T-helper 1 cell treated with Interleukin-12 subunit alpha and Interleukin-12 subunit beta and Interleukin-4 antibody, amounts not matched to agents 30 ng/mL and 1 ng/mL, for 36 hours (primary cell): ENCODE data around the gene TSKS. TPM values are rescaled to one million over a fixed set of nuclear protein-coding genes. Genes with fewer than 3 reads are reported as not detected.

Experiments used
- intact Hi-C: fragments of 100-400 bp; cut with micrococcal nuclease; formaldehyde crosslinking; loops from one replicate; pipeline ENCODE4 v1.15.1; 2024
- total RNA-seq: library from RNA; stranded (reverse); gene quantifications from 2 replicates; pipeline ENCODE4 v1.2.3, GENCODE V29; 2022

Gene TSKS
- total RNA-seq, 1 donor from 2014 or later, result 4.0 TPM

DNA sequence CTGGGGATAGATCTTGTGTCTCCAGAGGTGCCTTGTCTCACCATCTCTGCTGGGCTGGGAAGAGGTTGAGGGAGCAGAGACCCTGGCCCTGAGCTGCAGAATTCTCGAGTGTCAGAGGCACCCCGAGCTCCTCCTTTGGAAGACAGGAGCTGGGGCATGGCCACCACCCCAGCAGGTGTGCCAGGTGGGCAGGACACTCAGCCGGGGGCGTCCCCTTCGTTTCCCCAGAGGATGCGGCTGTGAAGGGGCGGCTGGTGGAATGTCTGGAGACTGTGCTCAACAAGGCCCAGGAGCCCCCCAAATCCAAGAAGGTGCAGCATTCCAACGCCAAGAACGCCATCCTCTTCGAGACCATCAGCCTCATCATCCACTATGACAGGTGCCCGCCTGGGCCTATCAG lies 35.5 kb upstream of the TSKS start:
- intact Hi-C loops, result no loop called here

DNA sequence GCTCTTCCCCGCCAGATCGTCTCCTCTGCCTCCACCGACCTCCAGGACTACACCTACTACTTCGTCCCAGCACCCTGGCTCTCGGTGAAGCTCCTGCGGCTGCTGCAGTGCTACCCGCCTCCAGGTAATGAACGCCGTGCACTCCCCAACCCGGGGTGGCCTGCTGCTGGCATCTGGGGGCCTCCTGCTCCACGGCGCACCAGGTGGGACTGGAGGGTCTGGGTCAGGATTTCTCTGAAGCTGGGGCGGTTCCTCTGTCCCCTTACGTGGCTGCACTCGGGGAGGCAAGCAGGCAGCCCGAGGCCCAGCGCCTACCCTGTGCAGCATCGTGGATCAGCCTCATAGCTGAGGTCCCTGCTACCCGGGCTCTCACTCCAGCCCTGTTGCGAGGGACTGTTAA lies 32.5 kb upstream of the TSKS start:
- intact Hi-C loops, result no loop called here

DNA sequence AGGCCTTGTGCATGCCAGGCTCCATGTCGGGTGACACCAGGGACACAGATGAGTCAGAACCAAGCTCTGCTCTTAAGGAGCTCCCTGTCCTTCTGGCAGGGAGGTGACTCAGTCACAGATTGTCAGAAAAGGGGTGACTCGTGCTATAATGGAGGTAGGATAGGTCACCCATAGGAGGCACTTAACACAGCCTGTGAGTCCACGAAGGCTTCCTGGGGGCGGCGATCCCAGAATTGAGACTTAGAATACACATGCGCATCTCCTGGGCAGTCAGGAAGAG lies 30.4 kb upstream of the TSKS start:
- intact Hi-C loops, result no loop called here

DNA sequence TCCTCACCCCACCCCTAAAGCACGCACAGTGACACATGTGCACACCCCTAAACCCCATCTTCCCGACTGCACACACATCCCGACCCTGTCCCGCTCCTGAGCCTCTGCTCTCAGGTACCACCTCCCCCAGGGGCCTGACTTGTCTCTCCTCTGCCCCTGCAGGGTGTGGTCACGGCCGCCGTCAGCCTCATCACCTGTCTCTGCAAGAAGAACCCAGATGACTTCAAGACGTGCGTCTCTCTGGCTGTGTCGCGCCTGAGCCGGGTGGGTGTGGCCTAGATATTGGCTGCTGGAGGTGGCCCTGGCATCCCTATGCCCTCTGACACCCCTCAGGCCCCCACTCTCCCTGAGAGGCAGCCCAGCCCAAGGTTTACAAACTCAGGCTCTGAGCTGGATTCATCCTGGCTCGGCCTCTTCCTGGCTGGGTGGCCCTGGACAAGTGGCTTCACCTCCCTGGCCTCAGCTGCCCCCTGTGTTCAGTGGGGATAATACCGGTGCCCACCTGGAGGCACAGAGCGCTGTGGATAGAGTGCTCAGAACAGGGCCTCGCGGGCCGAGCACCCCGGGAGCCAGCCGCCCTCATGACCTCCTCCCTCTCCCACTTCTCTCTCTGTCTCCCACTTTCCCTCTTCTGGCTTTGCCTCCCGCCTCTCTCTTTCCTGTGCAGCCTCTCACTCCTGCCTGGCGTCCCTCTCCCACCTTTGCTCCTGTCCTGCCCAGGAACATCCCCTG lies 29.9 kb upstream of the TSKS start:
- intact Hi-C loops, result no loop called here

DNA sequence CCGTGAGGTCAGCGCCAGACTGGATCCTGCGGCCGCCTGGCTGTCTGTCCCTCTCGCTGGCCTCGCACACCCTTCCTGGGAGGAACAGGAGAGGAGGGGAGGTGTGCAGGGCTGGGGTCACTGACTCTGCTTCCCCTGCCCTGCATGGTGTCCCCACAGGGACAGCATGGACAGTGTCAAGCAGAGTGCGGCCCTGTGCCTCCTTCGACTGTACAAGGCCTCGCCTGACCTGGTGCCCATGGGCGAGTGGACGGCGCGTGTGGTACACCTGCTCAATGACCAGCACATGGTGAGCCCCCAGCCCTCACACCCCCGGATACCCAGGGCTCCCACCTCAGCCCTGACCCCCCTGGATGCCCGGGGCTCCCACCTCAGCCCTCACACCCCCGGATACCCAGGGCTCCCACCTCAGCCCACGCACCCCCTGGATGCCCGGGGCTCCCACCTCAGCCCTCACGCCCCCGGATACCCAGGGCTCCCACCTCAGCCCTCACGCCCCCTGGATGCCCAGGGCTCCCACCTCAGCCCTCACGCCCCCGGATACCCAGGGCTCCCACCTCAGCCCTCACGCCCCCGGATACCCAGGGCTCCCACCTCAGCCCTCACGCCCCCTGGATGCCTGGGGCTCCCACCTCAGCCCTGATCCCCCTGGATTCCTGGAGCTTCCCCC lies 28.8 kb upstream of the TSKS start:
- intact Hi-C loops, result no loop called here

DNA sequence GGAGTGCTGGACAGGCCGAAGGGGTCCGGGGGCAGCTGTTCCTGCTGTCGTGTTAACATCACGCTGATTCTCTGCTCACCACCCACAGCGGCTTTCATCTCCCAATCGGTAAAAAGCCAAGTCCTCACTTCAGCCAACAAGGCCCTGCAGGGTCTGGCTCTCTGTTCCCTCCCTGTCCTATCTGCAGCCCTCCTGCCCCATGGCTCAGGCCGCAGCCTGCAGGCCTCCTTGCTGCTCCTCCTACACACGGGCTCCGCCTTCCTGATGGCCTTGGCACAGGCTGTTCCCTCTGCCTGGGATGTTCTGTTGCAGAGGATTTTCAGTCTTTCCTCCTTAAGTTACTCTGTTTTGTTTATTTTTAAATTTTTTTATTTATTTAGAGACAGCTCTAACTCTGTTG lies 27.8 kb upstream of the TSKS start:
- intact Hi-C loops, result no loop called here

DNA sequence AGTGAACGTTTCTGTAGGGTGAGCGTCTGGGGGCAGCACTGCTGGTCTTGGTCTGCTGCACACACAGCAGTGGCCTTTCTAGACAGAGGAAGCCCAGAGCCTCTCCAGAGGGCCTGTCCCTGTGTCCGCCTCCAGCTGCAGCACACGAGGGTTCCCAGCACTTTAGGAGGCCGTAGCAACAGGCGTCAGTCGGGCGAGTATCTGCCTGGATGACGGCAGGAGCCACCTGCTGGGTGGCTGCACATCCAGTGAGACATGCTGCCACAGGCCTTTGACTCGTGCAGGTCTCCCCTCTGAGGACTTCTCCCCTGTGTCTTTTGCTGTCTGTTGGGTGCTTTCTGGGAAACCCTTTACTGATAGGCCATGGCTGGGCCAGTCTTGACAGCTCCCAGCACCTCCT lies 25.8 kb upstream of the TSKS start:
- intact Hi-C loops, result no loop called here

DNA sequence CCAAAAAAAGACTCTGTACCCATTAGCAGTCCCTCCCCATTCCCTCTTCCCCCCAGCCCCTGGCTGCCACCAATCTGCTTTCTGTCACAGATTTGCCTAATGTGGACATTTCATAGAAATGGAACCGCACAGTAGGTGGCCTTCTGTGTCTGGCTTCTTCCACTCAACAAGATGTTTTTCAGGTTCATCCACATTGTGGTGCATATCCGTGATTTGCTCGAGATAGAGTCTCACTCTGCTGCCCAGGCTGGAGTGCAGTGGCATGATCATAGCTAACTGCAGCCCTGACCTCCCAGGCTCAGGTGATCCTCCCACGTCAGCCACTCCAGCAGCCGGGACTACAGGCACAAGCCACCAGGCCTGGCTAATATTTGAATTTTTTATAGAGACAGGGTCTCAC lies 24.6 kb upstream of the TSKS start:
- intact Hi-C loops, result no loop called here

DNA sequence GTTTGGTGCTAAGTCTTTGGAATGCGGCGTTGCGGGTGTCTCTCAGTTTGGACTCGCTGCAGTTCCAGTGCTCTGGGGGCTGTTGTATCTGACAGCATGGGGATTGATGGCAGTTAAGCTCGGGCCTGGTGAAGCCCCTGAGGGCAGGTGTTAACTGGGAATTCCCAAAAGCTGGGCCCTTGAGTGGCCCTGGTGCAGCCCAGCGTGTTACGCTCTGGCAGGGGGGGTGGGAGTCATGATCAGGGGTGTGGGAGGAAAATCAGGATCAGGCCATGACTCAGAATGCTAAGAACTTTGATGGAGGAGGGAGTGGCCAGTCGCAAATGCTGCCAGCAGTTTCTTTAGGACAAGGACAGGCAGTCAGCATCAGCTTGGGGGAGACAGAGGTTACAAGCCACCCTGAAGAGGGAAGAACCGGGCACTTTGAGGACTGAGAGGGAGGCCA lies 23.3 kb upstream of the TSKS start:
- intact Hi-C loops, result no loop called here

DNA sequence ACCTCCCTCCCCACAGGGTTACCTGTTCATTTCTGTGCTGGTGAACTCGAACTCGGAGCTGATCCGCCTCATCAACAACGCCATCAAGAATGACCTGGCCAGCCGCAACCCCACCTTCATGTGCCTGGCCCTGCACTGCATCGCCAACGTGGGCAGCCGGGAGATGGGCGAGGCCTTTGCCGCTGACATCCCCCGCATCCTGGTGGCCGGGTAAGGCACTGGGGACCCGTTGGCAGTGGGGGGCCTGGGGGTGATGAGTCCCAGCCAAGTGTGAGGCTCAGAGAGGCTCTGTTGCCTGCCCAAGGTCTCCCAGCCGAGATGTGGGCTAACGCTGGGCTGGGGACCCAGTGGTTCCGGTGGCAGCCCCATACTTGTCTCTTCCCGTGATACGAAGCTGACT lies 19.4 kb upstream of the TSKS start:
- intact Hi-C loops, result no loop called here

DNA sequence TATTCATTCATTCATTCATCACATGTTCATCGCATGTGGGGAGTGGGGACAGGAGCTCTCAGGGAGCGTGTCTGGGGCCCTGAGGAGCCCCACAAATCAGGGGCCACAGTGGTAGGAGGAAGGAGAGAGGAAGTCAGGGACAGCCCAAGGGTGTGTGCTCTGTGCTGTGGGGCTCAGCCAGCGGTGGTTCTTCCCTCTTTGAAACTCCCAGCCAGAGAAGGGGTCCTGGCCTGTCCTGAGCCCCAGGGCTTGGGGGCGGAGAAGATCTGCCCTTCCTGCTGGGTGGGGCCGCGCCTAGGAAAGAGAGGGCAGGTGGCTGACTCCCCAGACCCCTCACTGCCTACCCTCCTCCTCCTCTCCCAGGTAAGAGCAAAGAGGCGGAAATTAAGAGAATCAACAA lies 18.3 kb upstream of the TSKS start:
- intact Hi-C loops, result no loop called here

DNA sequence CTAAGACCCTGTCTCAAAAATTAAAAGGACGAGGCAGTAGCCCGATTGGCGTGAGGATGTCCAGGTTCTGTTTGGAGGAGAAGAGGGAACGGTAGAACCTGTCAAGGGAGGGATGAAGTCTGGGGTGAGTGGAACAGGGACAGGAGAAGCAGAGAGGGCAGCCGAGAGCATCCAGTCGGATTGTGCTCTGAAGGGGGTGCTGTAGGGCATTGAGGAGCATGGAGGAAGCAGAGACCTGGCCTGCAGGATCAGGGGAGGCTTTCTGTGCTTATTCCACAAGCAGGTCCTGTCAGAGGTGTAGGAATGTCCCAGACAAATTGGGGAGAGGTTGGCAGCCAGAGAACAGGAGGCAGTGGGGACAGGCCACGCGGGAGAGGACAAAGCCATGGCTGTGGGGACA lies 17.8 kb upstream of the TSKS start:
- intact Hi-C loops, result no loop called here

DNA sequence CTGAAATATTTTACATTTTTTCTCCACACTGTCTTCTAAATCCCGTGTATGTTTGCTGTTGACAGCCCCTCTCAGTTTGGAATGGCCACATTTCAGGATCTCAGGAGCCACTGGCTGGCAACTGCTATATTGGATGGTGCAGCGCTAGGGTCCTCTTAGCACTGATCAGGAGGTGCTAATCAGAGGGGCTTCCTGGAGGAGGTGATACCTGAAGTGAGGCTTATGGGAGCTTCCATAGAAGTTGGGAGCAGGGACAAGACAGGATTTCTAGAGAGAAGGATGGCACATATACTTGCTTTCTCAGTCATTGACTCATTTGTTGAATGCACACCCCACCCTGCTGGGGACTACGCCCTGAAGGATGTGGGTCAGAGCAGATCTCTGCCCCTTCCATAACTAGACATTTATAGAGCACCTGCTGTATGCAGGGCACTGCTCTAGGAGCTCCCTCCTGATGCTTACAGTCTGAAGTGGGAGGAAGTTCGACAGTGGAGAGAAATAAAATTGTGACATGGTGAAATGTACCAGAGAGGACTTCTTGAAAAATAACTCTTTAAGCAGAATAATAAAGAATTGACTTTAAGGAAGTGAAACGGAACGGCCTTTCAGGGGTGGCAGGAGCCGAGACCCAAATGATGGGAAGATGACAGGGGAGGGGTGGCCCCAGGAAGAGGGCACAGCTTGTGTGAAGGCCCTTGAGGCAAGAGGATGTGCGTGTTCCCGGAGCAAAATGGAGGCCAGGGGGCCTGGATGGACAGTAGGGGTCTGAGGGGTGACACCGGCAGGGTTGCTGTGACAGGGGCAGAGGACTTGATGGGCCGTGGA lies 16.8 kb upstream of the TSKS start:
- intact Hi-C loops, result no loop called here

DNA sequence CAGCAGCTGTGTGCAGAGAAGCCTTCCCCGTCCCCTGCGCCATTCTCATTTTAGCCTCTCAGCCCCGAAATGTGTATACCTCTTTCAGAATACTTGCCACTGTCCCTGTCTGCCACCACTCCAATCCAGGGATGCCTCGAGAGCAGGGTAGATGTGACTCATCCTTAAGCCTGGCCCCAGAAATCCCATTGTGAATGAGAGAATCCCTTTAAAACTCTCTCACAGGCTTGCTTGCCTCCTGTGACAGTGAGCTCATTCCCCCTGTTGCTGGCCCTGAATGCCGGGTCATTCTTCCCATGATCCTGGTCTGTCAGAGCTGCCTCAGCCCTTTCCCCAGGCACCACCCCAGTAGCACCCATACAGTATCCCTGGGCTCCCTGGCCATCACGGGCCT lies 13.3 kb upstream of the TSKS start:
- intact Hi-C loops, result no loop called here

DNA sequence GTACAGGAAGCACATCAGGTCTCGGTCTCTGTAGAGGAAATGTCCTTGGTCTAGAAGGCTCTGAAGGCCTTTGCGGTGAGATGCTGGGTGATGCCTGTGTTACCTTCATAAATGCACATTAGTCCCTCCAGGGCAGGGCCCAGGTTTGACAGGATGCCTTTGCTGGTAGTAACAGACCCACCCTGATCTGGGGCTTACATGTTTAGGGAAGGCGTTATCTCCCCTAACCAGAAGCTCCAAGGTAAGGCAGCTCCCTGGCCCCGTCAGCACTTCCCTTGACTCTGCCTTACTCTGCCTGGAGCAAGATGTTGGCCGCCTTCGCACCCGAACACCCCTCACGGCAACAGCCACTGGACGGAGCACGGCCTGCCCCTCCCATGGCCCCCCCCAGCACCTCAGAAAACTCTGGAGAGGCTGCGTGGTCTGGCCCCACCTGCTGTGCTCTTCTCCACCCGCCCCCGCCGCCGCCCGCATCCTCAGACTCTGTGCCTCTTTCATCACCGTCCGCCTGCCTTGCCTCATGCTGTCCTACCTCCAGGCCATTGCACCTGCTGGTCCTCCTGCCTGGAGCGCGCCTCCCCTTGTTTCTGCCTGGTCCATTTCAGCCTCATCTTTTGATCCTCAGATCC lies 12.8 kb upstream of the TSKS start:
- intact Hi-C loops, result no loop called here

DNA sequence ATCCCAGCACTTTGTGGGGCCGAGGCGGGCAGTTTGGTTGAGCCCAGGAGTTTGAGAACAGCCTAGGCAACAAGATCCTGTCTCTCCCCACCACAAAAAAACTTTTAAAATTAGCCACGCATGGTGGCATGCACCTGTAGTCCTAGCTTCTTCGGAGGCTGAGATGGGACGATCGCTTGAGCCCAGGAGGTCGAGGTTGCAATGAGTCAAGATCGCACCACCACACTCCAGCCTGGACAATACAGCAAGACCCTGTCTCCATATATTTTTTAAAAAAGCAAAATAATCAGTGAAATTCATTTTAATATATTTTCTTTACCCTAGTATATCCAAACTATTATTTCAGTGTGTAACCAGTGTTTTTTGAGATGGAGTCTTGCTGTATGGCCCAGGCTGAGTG lies 11.9 kb upstream of the TSKS start:
- intact Hi-C loops, result no loop called here

DNA sequence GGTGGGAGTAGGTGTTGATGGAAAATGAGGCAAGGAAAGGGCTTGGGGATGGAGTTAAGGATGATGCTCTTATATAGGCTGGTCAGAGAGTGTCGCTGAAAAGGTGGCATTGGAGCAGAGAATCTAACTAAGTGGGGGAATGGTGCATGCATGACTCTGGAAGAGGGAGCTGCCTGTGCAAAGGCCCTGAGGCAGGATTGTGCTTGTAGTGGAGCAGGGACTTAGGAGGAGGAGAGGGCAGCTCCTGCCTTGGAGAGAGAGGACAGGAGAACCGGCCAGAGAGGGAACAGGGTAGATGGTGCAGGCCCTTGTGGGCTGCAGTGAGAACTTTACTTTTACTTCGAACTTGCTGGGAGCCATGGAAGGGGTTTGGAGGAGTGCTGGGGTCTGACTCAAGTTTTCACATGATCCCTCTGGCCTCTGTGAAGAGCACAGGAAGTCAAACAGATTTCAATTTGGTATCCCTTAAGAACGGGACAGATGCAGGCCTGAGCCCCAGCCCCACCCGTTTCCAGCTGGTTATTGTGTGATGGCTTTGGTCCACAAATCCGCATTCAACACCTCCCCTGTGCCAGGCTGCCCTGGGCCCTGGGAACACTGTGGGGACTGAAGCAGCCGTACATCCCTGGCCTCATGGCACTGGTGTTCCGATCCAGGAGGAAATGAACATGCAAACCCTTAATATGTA lies 10.7 kb upstream of the TSKS start:
- intact Hi-C loops, result no loop called here

DNA sequence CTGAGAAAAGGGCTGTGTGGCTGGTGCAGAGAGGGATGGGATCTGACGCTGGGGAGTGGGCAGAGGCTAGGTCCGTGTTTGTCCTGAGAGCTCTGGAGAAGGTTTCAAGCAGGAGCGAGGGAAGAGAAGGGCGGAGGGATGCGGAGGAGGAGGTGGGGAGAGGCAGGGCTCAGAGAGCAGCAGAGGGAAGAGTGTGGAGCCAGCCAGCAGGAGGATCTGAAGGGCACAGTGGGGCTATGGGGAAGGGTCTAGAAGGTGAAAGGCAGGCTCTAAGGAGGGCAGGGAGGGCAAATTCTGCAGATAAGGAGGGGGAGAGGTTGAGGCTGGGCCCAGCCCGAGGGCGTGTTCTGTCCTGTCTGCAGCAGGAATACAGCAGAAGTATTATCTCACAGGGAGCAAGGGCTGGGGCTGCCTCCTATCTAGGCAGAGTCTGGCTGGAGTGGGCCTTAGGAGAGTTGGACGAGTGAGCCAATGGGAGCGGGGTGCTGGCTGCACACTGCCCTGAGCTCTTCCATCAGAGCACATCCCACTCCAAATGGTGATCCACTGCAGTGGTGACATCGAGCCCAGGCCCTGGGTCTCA lies 9.8 kb upstream of the TSKS start:
- intact Hi-C loops, result no loop called here

DNA sequence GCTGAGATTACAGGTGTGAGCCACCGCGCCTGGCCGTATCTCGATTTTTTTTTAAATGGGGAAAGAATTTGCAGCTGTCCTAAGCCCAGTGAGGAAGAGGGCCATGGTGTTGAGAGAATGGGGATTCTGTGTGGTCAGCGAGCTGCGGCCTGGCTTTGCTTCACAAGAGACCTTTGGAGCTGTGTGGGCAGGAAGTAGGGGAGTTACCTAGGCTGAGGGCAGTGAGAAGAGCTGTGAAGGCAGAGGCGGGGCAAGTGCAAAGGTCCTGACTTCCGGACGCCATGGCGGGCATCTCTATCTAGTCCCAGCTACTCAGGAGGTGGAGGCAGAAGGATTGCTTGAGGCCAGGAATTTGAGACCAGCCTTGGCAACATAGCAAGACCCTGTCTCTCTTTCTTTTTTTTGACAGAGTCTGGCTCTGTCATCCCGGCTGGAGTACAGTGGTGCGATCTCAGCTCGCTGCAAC lies 8.6 kb upstream of the TSKS start:
- intact Hi-C loops, result no loop called here

DNA sequence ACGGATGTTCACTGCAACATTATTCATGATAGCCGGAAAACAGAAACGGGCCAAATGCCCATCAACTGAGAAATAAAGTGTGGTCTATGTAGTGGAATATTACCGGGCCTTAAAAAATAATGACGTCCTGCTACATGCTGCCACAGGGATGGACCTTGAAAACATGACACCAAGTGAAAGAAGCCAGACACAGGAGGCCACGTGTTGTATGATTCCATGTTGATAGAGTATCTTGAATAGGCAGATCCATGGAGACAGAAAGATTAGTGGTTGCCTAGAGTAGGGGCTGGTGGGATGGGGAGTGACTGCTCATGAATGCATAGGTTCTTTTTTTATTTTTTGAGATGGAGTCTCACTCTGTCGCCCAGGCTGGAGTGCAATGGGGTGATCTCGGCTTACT lies 7.4 kb upstream of the TSKS start:
- intact Hi-C loops, result no loop called here

DNA sequence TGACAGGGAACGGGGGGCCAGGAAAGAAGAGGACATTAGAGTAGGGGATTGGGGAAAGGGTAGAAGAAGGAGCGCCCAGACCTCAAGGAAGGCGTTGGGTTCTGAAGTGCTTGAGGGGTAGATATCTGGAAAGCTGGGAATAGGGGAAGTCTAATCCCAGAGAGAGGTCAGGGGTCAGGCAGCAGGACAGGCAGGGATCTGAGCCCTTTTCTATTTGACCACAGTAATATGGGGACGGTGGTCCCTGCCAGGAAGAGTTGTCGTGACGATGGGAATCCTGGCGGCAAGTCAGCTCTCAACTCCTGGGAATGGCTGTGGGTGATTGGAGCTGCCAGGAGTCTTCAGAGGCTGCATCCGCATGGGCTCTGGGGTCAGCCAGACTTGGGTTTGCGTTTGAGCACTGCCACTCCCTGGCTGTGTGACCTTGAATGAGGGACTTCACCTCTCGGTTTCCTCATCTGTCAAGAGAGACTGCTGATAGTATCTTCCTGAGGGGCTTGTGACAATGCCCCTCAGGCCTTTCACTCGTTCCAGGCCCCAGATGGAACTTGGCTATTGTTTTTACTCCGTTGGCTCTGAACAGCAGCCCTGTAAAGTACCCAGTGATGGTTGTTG lies 5.0 kb upstream of the TSKS start:
- intact Hi-C loops, result loop anchor here (2.0 to 5.0 kb wide), 4 partner anchors 161 to 776 kb away; partner anchors contain the start of genes ALDH16A1, ATF5, C19orf73 and GYS1
